IMR-90 (cell line): ENCODE results near the gene ADAM30. TPM values are rescaled to one million over a fixed set of nuclear protein-coding genes. Genes with fewer than 3 reads are reported as not detected.

Source experiments
- ATAC-seq: fragments of 200-7000 bp; cut with Tn5 transposase; 2 replicates; pipeline ENCODE4 v1.9.1; 2020; ENCODE audit warnings: low read depth, mild to moderate bottlenecking, moderate library complexity
- BruUV-seq: library from RNA; stranded (reverse); fragments of 400-500 nt; replicated peaks from 2 replicates; lab custom pipeline; 2021; lab: Mats Ljungman, UMichigan
- CTCF ChIA-PET: fragments of 300-600 bp; formaldehyde crosslinking; extraction: SDS; loops from one replicate; lab custom pipeline; 2021; ENCODE audit warnings: antibody characterized with exemption; lab: Yijun Ruan, JAX
- POLR2A ChIA-PET: fragments of 300-600 bp; sonication (Branson Sonifier 250); formaldehyde crosslinking; loops from one replicate; lab custom pipeline; 2022; ENCODE audit warnings: antibody characterized with exemption; ENCODE audit not compliant: unreplicated experiment; lab: Charles Lee
- DNase-seq: peaks from one replicate; pipeline ENCODE4 v3.0.0; 2013
- H2AFZ ChIP-seq: replicated peaks from 2 replicates; pipeline ENCODE3; 2013; ENCODE audit warnings: low read length, mild to moderate bottlenecking; ENCODE audit not compliant: poor library complexity
- H2AK5ac ChIP-seq: 2 replicates; pipeline ENCODE4 v1.6.1; 2013; ENCODE audit warnings: low read depth, low read length, inconsistent platforms
- H2AK9ac ChIP-seq: replicated peaks from 2 replicates; pipeline ENCODE3; 2013; ENCODE audit warnings: mild to moderate bottlenecking, low read depth, low read length, moderate library complexity; ENCODE audit not compliant: poor library complexity
- H2BK120ac ChIP-seq: 2 replicates; pipeline ENCODE4 v1.6.1; 2013; ENCODE audit warnings: low read depth, low read length, inconsistent platforms
- H2BK15ac ChIP-seq: 3 replicates; pipeline ENCODE4 v1.6.1; 2013; ENCODE audit warnings: low read depth, low read length, inconsistent platforms
- H2BK20ac ChIP-seq: 2 replicates; pipeline ENCODE4 v1.6.1; 2013; ENCODE audit warnings: low read depth, mild to moderate bottlenecking, inconsistent platforms, low read length, moderate library complexity
- H2BK5ac ChIP-seq: 2 replicates; pipeline ENCODE4 v1.6.1; 2013; ENCODE audit warnings: mild to moderate bottlenecking, low read depth, low read length, inconsistent platforms; ENCODE audit not compliant: poor library complexity, severe bottlenecking
- H3K14ac ChIP-seq: replicated peaks from 2 replicates; pipeline ENCODE4 v1.6.1; 2013; ENCODE audit warnings: low read depth, low read length, inconsistent platforms
- H3K18ac ChIP-seq: 2 replicates; pipeline ENCODE4 v1.6.1; 2013; ENCODE audit warnings: low read depth, low read length, control low read depth
- H3K23ac ChIP-seq: 2 replicates; pipeline ENCODE4 v1.6.1; 2013; ENCODE audit warnings: low read depth, low read length, inconsistent platforms
- H3K27ac ChIP-seq: 2 replicates; pipeline ENCODE4 v1.5.1; 2013; ENCODE audit warnings: mild to moderate bottlenecking, control low read depth, low read length; ENCODE audit not compliant: insufficient read depth
- H3K27me3 ChIP-seq: 2 replicates; pipeline ENCODE4 v1.6.1; 2013; ENCODE audit warnings: low read length; ENCODE audit not compliant: control insufficient read depth, insufficient read depth
- H3K36me3 ChIP-seq: 2 replicates; pipeline ENCODE4 v1.6.1; 2013; ENCODE audit warnings: low read length, mixed read lengths; ENCODE audit not compliant: control insufficient read depth, insufficient read depth
- H3K4ac ChIP-seq: 2 replicates; pipeline ENCODE4 v1.6.1; 2013; ENCODE audit warnings: low read depth, low read length, inconsistent platforms
- H3K4me1 ChIP-seq: 2 replicates; pipeline ENCODE4 v1.6.1; 2013; ENCODE audit warnings: low read length, mixed read lengths; ENCODE audit not compliant: control insufficient read depth, insufficient read depth
- H3K4me2 ChIP-seq: 2 replicates; pipeline ENCODE4 v1.6.1; 2013; ENCODE audit warnings: low read depth, mild to moderate bottlenecking, control low read depth, low read length, moderate library complexity
- H3K4me3 ChIP-seq: 2 replicates; pipeline ENCODE4 v1.5.1; 2013; ENCODE audit warnings: low read depth, mild to moderate bottlenecking, control low read depth, low read length, moderate library complexity; ENCODE audit not compliant: insufficient read depth
- H3K56ac ChIP-seq: 2 replicates; pipeline ENCODE4 v1.6.1; 2013; ENCODE audit warnings: low read length, inconsistent platforms; ENCODE audit not compliant: insufficient read depth; ENCODE audit errors: extremely low read depth
- H3K79me1 ChIP-seq, 2 experiments: 2 replicates each; pipeline ENCODE4 v1.6.1; 2013; ENCODE audit warnings: low read length in 2 of 2, inconsistent platforms in 1 of 2, low read depth in 1 of 2
- H3K9ac ChIP-seq: 2 replicates; pipeline ENCODE4 v1.6.1; 2013; ENCODE audit warnings: low read depth, low read length, control low read depth
- H3K9me1 ChIP-seq: 2 replicates; pipeline ENCODE4 v1.6.1; 2013; ENCODE audit warnings: low read length, inconsistent platforms; ENCODE audit not compliant: insufficient read depth
- H3K9me3 ChIP-seq: 2 replicates; pipeline ENCODE4 v1.6.1; 2013; ENCODE audit warnings: low read length; ENCODE audit not compliant: control insufficient read depth, insufficient read depth
- H4K20me1 ChIP-seq: 2 replicates; pipeline ENCODE4 v1.6.1; 2013; ENCODE audit warnings: low read length, inconsistent platforms; ENCODE audit not compliant: insufficient read depth
- H4K5ac ChIP-seq: 2 replicates; pipeline ENCODE4 v1.6.1; 2013; ENCODE audit warnings: mild to moderate bottlenecking, low read depth, low read length, control low read depth
- H4K8ac ChIP-seq, 2 experiments: 2 replicates each; pipeline ENCODE4 v1.6.1; 2013; ENCODE audit warnings: low read depth in 2 of 2, low read length in 2 of 2, control low read depth in 1 of 2, inconsistent platforms in 1 of 2
- H4K91ac ChIP-seq: 2 replicates; pipeline ENCODE4 v1.6.1; 2013; ENCODE audit warnings: low read depth, low read length, inconsistent platforms; ENCODE audit not compliant: insufficient read depth
- CHD1 ChIP-seq: IDR thresholded peaks from 2 replicates; pipeline ENCODE4 v1.6.1; 2012; ENCODE audit warnings: low read depth, low read length, improper control_type of control experiment
- FOS ChIP-seq: fragments of 150-350 bp; IDR thresholded peaks from 2 replicates; pipeline ENCODE4 v1.6.1; 2016; ENCODE audit warnings: low read depth, low read length
- NFE2L2 ChIP-seq: fragments of 150-350 bp; IDR thresholded peaks from 2 replicates; pipeline ENCODE4 v1.6.1; 2016; ENCODE audit warnings: low read depth, mild to moderate bottlenecking, low read length
- WGBS, 2 experiments: methylation state at CpG; one replicate each; pipeline versions ENCODE4 v1.1.5 to v1.1.7; 2013; ENCODE audit warnings: missing lambda C conversion rate in 2 of 2; ENCODE audit not compliant: insufficient read length in 1 of 2; ENCODE audit errors: extremely low coverage in 2 of 2; 5-methylcytosine and 5-hydroxymethylcytosine counted together
- dilution Hi-C: fragments of 300-500 bp; cut with HindIII; formaldehyde crosslinking; loops from one replicate; pipeline ENCODE4 v1.14.3; 2018; ENCODE audit warnings: low sequenced_read_pairs; ENCODE audit not compliant: unreplicated experiment
- in situ Hi-C: fragments of 300-500 bp; cut with MboI; formaldehyde crosslinking; loops from 3 replicates; pipeline ENCODE4 v1.14.3; 2019; ENCODE audit warnings: low sequenced_read_pairs, inconsistent platforms, mixed read lengths
- intact Hi-C: fragments of 100-400 bp; cut with micrococcal nuclease; formaldehyde crosslinking; loops from 2 replicates; pipeline ENCODE4 v1.10.0; 2022
- polyA plus RNA-seq, 3 experiments: library from polyadenylated mRNA; depleted of rRNA; stranded (reverse); fragments of >200 nt; gene quantifications; 2 replicates each; pipeline ENCODE4 v1.2.3, GENCODE V29; 2012; ENCODE audit warnings: low replicate concordance in 1 of 3
- total RNA-seq: library from RNA; depleted of rRNA; stranded (reverse); fragments of >200 nt; gene quantifications from 2 replicates; pipeline ENCODE4 v1.2.3, GENCODE V29; 2012
- TF ChIP-seq, protein P1 (sequence below): fragments of 150-350 bp; IDR thresholded peaks from 2 replicates; pipeline ENCODE4 v1.6.1; 2017; ENCODE audit warnings: mild to moderate bottlenecking, antibody characterized with exemption, low read length, low read depth
- TF ChIP-seq, protein P2 (sequence below): fragments of 150-350 bp; IDR thresholded peaks from 2 replicates; pipeline ENCODE4 v1.6.1; 2016; ENCODE audit warnings: low read depth, mild to moderate bottlenecking, low read length, moderate library complexity, borderline replicate concordance

The ADAM30 gene
- total and polyA plus RNA-seq, 2 of the 4 experiments (the other 2 are of a cell fraction): not detected

DNA sequence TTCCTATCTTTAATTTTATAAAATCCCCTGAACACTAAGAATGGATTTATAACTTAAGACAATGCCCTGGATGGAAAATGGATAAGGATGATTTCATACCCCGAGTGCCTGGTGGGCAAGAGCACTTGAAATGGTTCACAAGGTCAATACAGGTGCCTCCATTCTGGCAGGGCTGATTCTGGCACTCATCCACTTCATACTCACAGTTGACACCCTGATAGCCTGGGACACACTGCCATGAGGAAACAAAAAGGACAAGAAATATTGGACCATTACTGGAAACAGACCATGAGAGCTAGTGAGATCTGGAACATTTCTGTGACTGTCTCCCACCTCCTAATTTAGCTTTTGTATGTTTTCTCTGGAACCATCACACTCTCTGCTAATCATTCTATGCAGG lies 39.1 kb upstream of the ADAM30 start:
- Histone ChIP-seq H3K14ac (no peak overlapping the region), H3K27ac (no peak overlapping the region), H3K4me3 (no peak overlapping the region), H2AFZ (no peak overlapping the region), H3K23ac (no peak overlapping the region), H3K9me3 (peaks cover 2% of the 10 kb centered on the region; the same call in 1 of the 2 replicates), H3K79me1 (peaks cover 18 to 22% of the 10 kb centered on the region in 2 experiments), H2BK20ac (no peak overlapping the region), H2BK120ac (no peak overlapping the region), H2AK9ac (no peak overlapping the region), H4K91ac (no peak overlapping the region), H3K4me1 (peaks cover under 1% of the 10 kb centered on the region; the same call in 1 of the 2 replicates), H2BK5ac (no peak overlapping the region), H2AK5ac (no peak overlapping the region), H2BK15ac (no peak overlapping the region), H3K9me1 (peaks cover 2% of the 10 kb centered on the region; the same call in 1 of the 2 replicates), H4K5ac (no peak overlapping the region), H3K4ac (no peak overlapping the region), H3K18ac (no peak overlapping the region), H3K56ac (no peak overlapping the region), H4K8ac (no peak overlapping the region), H3K27me3 (no peaks in the 10 kb centered on the region), H4K20me1 (no peaks in the 10 kb centered on the region), H3K4me2 (no peak overlapping the region), H3K9ac (no peak overlapping the region), H3K36me3 (peaks cover 38% of the 10 kb centered on the region)
- dilution Hi-C loops: no loop called here
- BruUV-seq: no TSS peak
- TF ChIP-seq FOS (no peak), NFE2L2 (no peak), CHD1 (no peak)
- TF ChIP-seq, protein P1, sequence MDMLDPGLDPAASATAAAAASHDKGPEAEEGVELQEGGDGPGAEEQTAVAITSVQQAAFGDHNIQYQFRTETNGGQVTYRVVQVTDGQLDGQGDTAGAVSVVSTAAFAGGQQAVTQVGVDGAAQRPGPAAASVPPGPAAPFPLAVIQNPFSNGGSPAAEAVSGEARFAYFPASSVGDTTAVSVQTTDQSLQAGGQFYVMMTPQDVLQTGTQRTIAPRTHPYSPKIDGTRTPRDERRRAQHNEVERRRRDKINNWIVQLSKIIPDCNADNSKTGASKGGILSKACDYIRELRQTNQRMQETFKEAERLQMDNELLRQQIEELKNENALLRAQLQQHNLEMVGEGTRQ: no peak
- TF ChIP-seq, protein P2, sequence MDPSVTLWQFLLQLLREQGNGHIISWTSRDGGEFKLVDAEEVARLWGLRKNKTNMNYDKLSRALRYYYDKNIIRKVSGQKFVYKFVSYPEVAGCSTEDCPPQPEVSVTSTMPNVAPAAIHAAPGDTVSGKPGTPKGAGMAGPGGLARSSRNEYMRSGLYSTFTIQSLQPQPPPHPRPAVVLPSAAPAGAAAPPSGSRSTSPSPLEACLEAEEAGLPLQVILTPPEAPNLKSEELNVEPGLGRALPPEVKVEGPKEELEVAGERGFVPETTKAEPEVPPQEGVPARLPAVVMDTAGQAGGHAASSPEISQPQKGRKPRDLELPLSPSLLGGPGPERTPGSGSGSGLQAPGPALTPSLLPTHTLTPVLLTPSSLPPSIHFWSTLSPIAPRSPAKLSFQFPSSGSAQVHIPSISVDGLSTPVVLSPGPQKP: no peak
- in situ Hi-C loops: no loop called here
- no peak for ATAC-seq
- intact Hi-C loops: loop anchor here (5.0 kb wide), 1 partner anchor 33 kb away; no protein-coding TSS in a partner anchor
- ChIA-PET POLR2A (no interaction called here), CTCF (interaction anchor here (1.2 to 1.4 kb wide), 2 partner anchors 10 to 13 kb away, joined by 3 read pairs; no protein-coding TSS in a partner anchor)
- no peak for DNase-seq
- no CpG with 5 or more reads among the region's 1 CpG for WGBS, 2 experiments
